Measurements from ENCODE around the gene CCND3.
A peak's percentile ranks its signal among the peaks of the same experiment; 100 is the strongest.

CCND3 gene

GRCh38 chr6:41972826-41973225 is 31.2 kb upstream of the CCND3 start:
- H3K27ac ChIP-seq (replicated peaks) = no peak overlapping the region
- H3K27me3 ChIP-seq (ENCODE audit: insufficient read depth, poor library complexity, severe bottlenecking) = no peaks in the 10 kb centered on the region
- H3K4me3 ChIP-seq (replicated peaks; ENCODE audit: insufficient read depth, low read length) = no peak overlapping the region
- TF ChIP-seq CTCF (IDR thresholded peaks at IDR 0.05; ENCODE audit: insufficient read depth, low read length) (no peak), REST (IDR thresholded peaks at IDR 0.05; ENCODE audit: insufficient replicate concordance, low read depth) (no peak), POLR2AphosphoS5 (IDR thresholded peaks at IDR 0.05; ENCODE audit: low read depth) (no peak), GABPA (IDR thresholded peaks at IDR 0.05; ENCODE audit: low read depth) (no peak), SPI1 (IDR thresholded peaks at IDR 0.05; ENCODE audit: borderline replicate concordance, low read depth) (no peak)
- no peak for DNase-seq (ENCODE audit: low read depth in 1 of 2, low spot score in 1 of 2)

- H3K27me3 ChIP-seq (ENCODE audit: insufficient read depth, poor library complexity, severe bottlenecking) = no peaks in the 10 kb centered on the region
- DNase-seq (ENCODE audit: low read depth in 1 of 2, low spot score in 1 of 2) = peak; percentile 75 to 92
- peak overlapping the region; percentile 57 for H3K27ac ChIP-seq (replicated peaks)
- TF ChIP-seq SPI1 (IDR thresholded peaks at IDR 0.05; ENCODE audit: borderline replicate concordance, low read depth) (peak; percentile 88), REST (IDR thresholded peaks at IDR 0.05; ENCODE audit: insufficient replicate concordance, low read depth) (no peak), CTCF (IDR thresholded peaks at IDR 0.05; ENCODE audit: insufficient read depth, low read length) (no peak), GABPA (IDR thresholded peaks at IDR 0.05; ENCODE audit: low read depth) (no peak), POLR2AphosphoS5 (IDR thresholded peaks at IDR 0.05; ENCODE audit: low read depth) (peak; percentile 59)
- H3K4me3 ChIP-seq (replicated peaks; ENCODE audit: insufficient read depth, low read length) = no peak overlapping the region
These were observed 28.8 kb upstream of the CCND3 start for GRCh38 chr6:41970436-41970846.

- no peak overlapping the region for H3K27ac ChIP-seq (replicated peaks)
- peak in 1 of 2 experiments; percentile 8 for DNase-seq (ENCODE audit: low read depth in 1 of 2, low spot score in 1 of 2)
- H3K4me3 ChIP-seq (replicated peaks; ENCODE audit: insufficient read depth, low read length) = no peak overlapping the region
- H3K27me3 ChIP-seq (ENCODE audit: insufficient read depth, poor library complexity, severe bottlenecking) = no peaks in the 10 kb centered on the region
- TF ChIP-seq CTCF (IDR thresholded peaks at IDR 0.05; ENCODE audit: insufficient read depth, low read length) (no peak), SPI1 (IDR thresholded peaks at IDR 0.05; ENCODE audit: borderline replicate concordance, low read depth) (no peak), GABPA (IDR thresholded peaks at IDR 0.05; ENCODE audit: low read depth) (no peak)
These were observed 26.0 kb upstream of the CCND3 start for GRCh38 chr6:41967312-41968287.

Data from HL-60 (cell line).